HepG2 (cell line): ENCODE measurements around the gene RAPGEF2. TPM values are rescaled to one million over a fixed set of nuclear protein-coding genes. Genes with fewer than 3 reads are reported as not detected.

Source experiments
- ATAC-seq: fragments of 200-7000 bp; cut with Tn5 transposase; 3 replicates; pipeline ENCODE4 v1.9.1; 2020; ENCODE audit warnings: mild to moderate bottlenecking, moderate library complexity
- BruUV-seq: library from RNA; stranded (reverse); fragments of 400-500 nt; replicated peaks from 2 replicates; lab custom pipeline; 2021; lab: Mats Ljungman, UMichigan
- CTCF ChIA-PET: fragments of 300-600 bp; formaldehyde crosslinking; extraction: SDS; loops from one replicate; lab custom pipeline; 2021; ENCODE audit warnings: low total read pairs, inconsistent platforms, low intra/inter-chr PET ratio; lab: Yijun Ruan, JAX
- POLR2A ChIA-PET: fragments of 350-600 bp; sonication (Branson Sonifier 250); formaldehyde crosslinking; loops from one replicate; lab custom pipeline; 2020; ENCODE audit warnings: antibody characterized with exemption, inconsistent platforms; lab: Yijun Ruan, JAX
- DNase-seq: peaks from one replicate; pipeline ENCODE4 v3.0.0-alpha.2; 2015; ENCODE audit warnings: low spot score
- FAIRE-seq: peaks from 3 replicates; lab custom pipeline; 2011; peaks lifted over from hg19 to GRCh38; lab: Jason Lieb, UNC
- H2AFZ ChIP-seq: one replicate; pipeline ENCODE4 v1.6.1; 2011; ENCODE audit warnings: low read length, inconsistent platforms
- H3K27ac ChIP-seq: fragments of 300-600 bp; 3 replicates; pipeline ENCODE4 v1.8.0; 2011; ENCODE audit warnings: mixed run types, mild to moderate bottlenecking, mixed read lengths, low read length, inconsistent platforms; ENCODE audit not compliant: insufficient read depth; ENCODE audit errors: extremely low read length
- H3K27me3 ChIP-seq, 2 experiments: fragments of 200-600 bp in 1 of 2; 2 replicates in 1 of 2; 3 replicates in 1 of 2; pipeline versions ENCODE4 v1.6.0 to v1.8.0; 2011; ENCODE audit warnings: low read length in 2 of 2, mild to moderate bottlenecking in 2 of 2, moderate library complexity in 2 of 2, inconsistent platforms in 1 of 2; ENCODE audit not compliant: insufficient read depth in 2 of 2, control insufficient read depth in 1 of 2
- H3K36me3 ChIP-seq, 2 experiments: fragments of 200-600 bp in 1 of 2; replicated peaks in 1 of 2; 2 replicates in 1 of 2; 3 replicates in 1 of 2; pipeline versions ENCODE4 v1.5.1 to v1.8.0; 2011; ENCODE audit warnings: low read length in 2 of 2, inconsistent platforms in 1 of 2; ENCODE audit not compliant: insufficient read depth in 2 of 2, control insufficient read depth in 1 of 2
- H3K4me1 ChIP-seq: 2 replicates; pipeline ENCODE4 v1.5.1; 2012; ENCODE audit warnings: low read length, inconsistent platforms; ENCODE audit not compliant: insufficient read depth
- H3K4me2 ChIP-seq: 2 replicates; pipeline ENCODE4 v1.6.0; 2011; ENCODE audit warnings: low read depth, low read length, inconsistent platforms
- H3K4me3 ChIP-seq, 3 experiments: fragments of 200-600 bp in 1 of 3; sonication (generic), shearing (Covaris generic) in 1 of 3; replicated peaks in 1 of 3; 2 replicates each; pipeline ENCODE4 v1.5.1; 2011 to 2016; ENCODE audit warnings: low read length in 3 of 3, inconsistent platforms in 2 of 3, low read depth in 2 of 3, mild to moderate bottlenecking in 2 of 3, control low read depth in 1 of 3, mixed read lengths in 1 of 3; ENCODE audit not compliant: insufficient read depth in 1 of 3
- H3K79me2 ChIP-seq: one replicate; pipeline ENCODE4 v1.6.1; 2011; ENCODE audit warnings: low read length, inconsistent platforms; ENCODE audit not compliant: insufficient read depth
- H3K9ac ChIP-seq: 2 replicates; pipeline ENCODE4 v1.6.0; 2011; ENCODE audit warnings: mild to moderate bottlenecking, low read depth, low read length, inconsistent platforms; ENCODE audit not compliant: insufficient read depth
- H3K9me3 ChIP-seq: 2 replicates; pipeline ENCODE4 v1.5.1; 2012; ENCODE audit warnings: mild to moderate bottlenecking, low read length
- H4K20me1 ChIP-seq: 2 replicates; pipeline ENCODE4 v1.6.0; 2011; ENCODE audit warnings: inconsistent platforms, mild to moderate bottlenecking, low read length, moderate library complexity; ENCODE audit not compliant: insufficient read depth
- KDM6A ChIP-seq: IDR thresholded peaks from 2 replicates; pipeline ENCODE4 v1.6.1; 2016; ENCODE audit warnings: low read depth
- NPAS2 ChIP-seq: sonication (generic); formaldehyde crosslinking; IDR thresholded peaks from 2 replicates; pipeline ENCODE4 v1.8.0; 2022; ENCODE audit warnings: mild to moderate bottlenecking, missing genetic modification reagents, borderline replicate concordance
- NR2F6 ChIP-seq, 2 experiments: IDR thresholded peaks; 2 replicates each; pipeline ENCODE4 v1.6.1; 2016; ENCODE audit warnings: antibody characterized with exemption in 1 of 2, mild to moderate bottlenecking in 1 of 2
- SMARCE1 ChIP-seq: fragments of 450-650 bp; IDR thresholded peaks from 2 replicates; pipeline ENCODE4 v1.6.1; 2017; ENCODE audit warnings: borderline replicate concordance
- SPEN ChIP-seq: sonication (generic); formaldehyde crosslinking; IDR thresholded peaks from 2 replicates; pipeline ENCODE4 v1.5.1; 2020; ENCODE audit warnings: low read depth, mild to moderate bottlenecking, missing genetic modification reagents
- SSRP1 ChIP-seq: IDR thresholded peaks from 2 replicates; pipeline ENCODE4 v1.6.1; 2016; ENCODE audit warnings: control low read depth
- TP53 ChIP-seq: sonication (generic); formaldehyde crosslinking; conservative IDR thresholded peaks from 2 replicates; pipeline ENCODE4 v1.4.0; 2020; ENCODE audit warnings: missing genetic modification reagents
- ZMYM3 ChIP-seq: sonication (generic); formaldehyde crosslinking; IDR thresholded peaks from 2 replicates; pipeline ENCODE4 v1.5.1; 2020; ENCODE audit warnings: mild to moderate bottlenecking, missing genetic modification reagents
- ZNF30 ChIP-seq: sonication (generic); formaldehyde crosslinking; IDR thresholded peaks from 2 replicates; pipeline ENCODE4 v1.5.0; 2020; ENCODE audit warnings: mild to moderate bottlenecking, missing genetic modification reagents
- ZNF567 ChIP-seq: sonication (generic); formaldehyde crosslinking; IDR thresholded peaks from 2 replicates; pipeline ENCODE4 v1.8.1; 2023; ENCODE audit warnings: mild to moderate bottlenecking, missing genetic modification reagents, borderline replicate concordance
- ZNF605 ChIP-seq: sonication (generic); formaldehyde crosslinking; IDR thresholded peaks from 2 replicates; pipeline ENCODE4 v1.8.0; 2022; ENCODE audit warnings: mild to moderate bottlenecking, missing genetic modification reagents
- ZNF777 ChIP-seq: sonication (generic); formaldehyde crosslinking; IDR thresholded peaks from 2 replicates; pipeline ENCODE4 v1.4.0; 2020; ENCODE audit warnings: missing genetic modification reagents
- WGBS: methylation state at CpG from one replicate; pipeline ENCODE4 v1.1.6; 2017; ENCODE audit warnings: low lambda C conversion rate; 5-methylcytosine and 5-hydroxymethylcytosine counted together
- in situ Hi-C: cut with HindIII; loops from 2 replicates; pipeline ENCODE4 v1.10.0; 2017; ENCODE audit warnings: low pct_unique_long_range_greater_than_20kb; ENCODE audit not compliant: extremely low pct_ligation_motif_present
- intact Hi-C: fragments of 100-400 bp; cut with micrococcal nuclease; formaldehyde crosslinking; loops from one replicate; pipeline ENCODE4 v1.10.0; 2022; ENCODE audit not compliant: unreplicated experiment
- polyA plus RNA-seq, 8 experiments: library from polyadenylated mRNA; depleted of rRNA in 3 of 8; stranded (reverse) in 7 of 8; unstranded in 1 of 8; fragments of >200 nt; fragmentation: Illumina TruSeq in 4 of 8; extraction: Trizol in 4 of 8; gene quantifications; 2 replicates each; pipeline versions ENCODE4 v1.2.1 to v1.2.3, GENCODE V29; 2011 to 2016; ENCODE audit warnings: low read depth in 4 of 8, missing spikeins in 1 of 8, mixed read lengths in 1 of 8; ENCODE audit not compliant: insufficient read depth in 1 of 8
- total RNA-seq, 5 experiments: library from RNA; depleted of rRNA; stranded (reverse); fragments of >200 nt; fragmentation: Illumina TruSeq; extraction: Trizol; gene quantifications; 2 replicates each; pipeline ENCODE4 v1.2.3, GENCODE V29; 2016; ENCODE audit warnings: low read depth in 1 of 5
- TF ChIP-seq, protein P1 (sequence below): sonication (generic); formaldehyde crosslinking; IDR thresholded peaks from one replicate; pipeline ENCODE4 v1.5.1; 2020; ENCODE audit warnings: mild to moderate bottlenecking, missing genetic modification reagents; ENCODE audit errors: not compliant biosample characterization
- TF ChIP-seq, protein P2 (sequence below): sonication (generic); formaldehyde crosslinking; IDR thresholded peaks from 2 replicates; pipeline ENCODE4 v1.5.1; 2020; ENCODE audit warnings: mild to moderate bottlenecking, missing genetic modification reagents, moderate library complexity
- TF ChIP-seq, protein P3 (sequence below): sonication (generic); formaldehyde crosslinking; IDR thresholded peaks from 2 replicates; pipeline ENCODE4 v1.4.0; 2020; ENCODE audit warnings: low read depth, mild to moderate bottlenecking, missing genetic modification reagents

The RAPGEF2 gene
- total and polyA plus RNA-seq, 2 of the 13 experiments (the other 11 are each of a cell fraction or from before 2014, with no cell fraction given) = 19.2 to 23.0 TPM

GRCh38 chr4:159328766-159329165 lies 225.9 kb downstream of the RAPGEF2 start:
- DNase-seq = no peak
- no peak overlapping the region for H3K4me3 ChIP-seq
- H3K4me1 ChIP-seq = no peaks in the 10 kb centered on the region
- H4K20me1 ChIP-seq = no peaks in the 10 kb centered on the region
- intact Hi-C loops = no loop called here
- H3K79me2 ChIP-seq = no peaks in the 10 kb centered on the region
- H3K27me3 ChIP-seq = no peaks in the 10 kb centered on the region
- BruUV-seq = no TSS peak
- in situ Hi-C loops = no loop called here
- peaks cover 4 to 15% of the 10 kb centered on the region in 2 experiments for H3K36me3 ChIP-seq
- H3K27ac ChIP-seq = no peak overlapping the region
- ChIA-PET CTCF (no interaction called here), POLR2A (no interaction called here)
- H2AFZ ChIP-seq = no peak overlapping the region
- no peak for FAIRE-seq
- H3K9ac ChIP-seq = no peak overlapping the region
- H3K9me3 ChIP-seq = no peaks in the 10 kb centered on the region
- H3K4me2 ChIP-seq = no peak overlapping the region
- WGBS = 94% methylated on average over 2 of the region's 2 CpGs
- no peak for ATAC-seq
- TF ChIP-seq ZNF30 (CRISPR knock-in tag) (no peak), ZMYM3 (CRISPR knock-in tag) (no peak), TP53 (CRISPR knock-in tag) (no peak), ZNF605 (CRISPR knock-in tag) (no peak), KDM6A (CRISPR knock-in tag) (no peak), SMARCE1 (no peak), SSRP1 (no peak), ZNF567 (CRISPR knock-in tag) (no peak), NR2F6 (IDR thresholded peaks at IDR 0.05) (no peak), NR2F6 (CRISPR knock-in tag; IDR thresholded peaks at IDR 0.05) (no peak), ZNF777 (no peak), SPEN (CRISPR knock-in tag) (no peak), NPAS2 (CRISPR knock-in tag) (no peak)
- TF ChIP-seq, protein P1, sequence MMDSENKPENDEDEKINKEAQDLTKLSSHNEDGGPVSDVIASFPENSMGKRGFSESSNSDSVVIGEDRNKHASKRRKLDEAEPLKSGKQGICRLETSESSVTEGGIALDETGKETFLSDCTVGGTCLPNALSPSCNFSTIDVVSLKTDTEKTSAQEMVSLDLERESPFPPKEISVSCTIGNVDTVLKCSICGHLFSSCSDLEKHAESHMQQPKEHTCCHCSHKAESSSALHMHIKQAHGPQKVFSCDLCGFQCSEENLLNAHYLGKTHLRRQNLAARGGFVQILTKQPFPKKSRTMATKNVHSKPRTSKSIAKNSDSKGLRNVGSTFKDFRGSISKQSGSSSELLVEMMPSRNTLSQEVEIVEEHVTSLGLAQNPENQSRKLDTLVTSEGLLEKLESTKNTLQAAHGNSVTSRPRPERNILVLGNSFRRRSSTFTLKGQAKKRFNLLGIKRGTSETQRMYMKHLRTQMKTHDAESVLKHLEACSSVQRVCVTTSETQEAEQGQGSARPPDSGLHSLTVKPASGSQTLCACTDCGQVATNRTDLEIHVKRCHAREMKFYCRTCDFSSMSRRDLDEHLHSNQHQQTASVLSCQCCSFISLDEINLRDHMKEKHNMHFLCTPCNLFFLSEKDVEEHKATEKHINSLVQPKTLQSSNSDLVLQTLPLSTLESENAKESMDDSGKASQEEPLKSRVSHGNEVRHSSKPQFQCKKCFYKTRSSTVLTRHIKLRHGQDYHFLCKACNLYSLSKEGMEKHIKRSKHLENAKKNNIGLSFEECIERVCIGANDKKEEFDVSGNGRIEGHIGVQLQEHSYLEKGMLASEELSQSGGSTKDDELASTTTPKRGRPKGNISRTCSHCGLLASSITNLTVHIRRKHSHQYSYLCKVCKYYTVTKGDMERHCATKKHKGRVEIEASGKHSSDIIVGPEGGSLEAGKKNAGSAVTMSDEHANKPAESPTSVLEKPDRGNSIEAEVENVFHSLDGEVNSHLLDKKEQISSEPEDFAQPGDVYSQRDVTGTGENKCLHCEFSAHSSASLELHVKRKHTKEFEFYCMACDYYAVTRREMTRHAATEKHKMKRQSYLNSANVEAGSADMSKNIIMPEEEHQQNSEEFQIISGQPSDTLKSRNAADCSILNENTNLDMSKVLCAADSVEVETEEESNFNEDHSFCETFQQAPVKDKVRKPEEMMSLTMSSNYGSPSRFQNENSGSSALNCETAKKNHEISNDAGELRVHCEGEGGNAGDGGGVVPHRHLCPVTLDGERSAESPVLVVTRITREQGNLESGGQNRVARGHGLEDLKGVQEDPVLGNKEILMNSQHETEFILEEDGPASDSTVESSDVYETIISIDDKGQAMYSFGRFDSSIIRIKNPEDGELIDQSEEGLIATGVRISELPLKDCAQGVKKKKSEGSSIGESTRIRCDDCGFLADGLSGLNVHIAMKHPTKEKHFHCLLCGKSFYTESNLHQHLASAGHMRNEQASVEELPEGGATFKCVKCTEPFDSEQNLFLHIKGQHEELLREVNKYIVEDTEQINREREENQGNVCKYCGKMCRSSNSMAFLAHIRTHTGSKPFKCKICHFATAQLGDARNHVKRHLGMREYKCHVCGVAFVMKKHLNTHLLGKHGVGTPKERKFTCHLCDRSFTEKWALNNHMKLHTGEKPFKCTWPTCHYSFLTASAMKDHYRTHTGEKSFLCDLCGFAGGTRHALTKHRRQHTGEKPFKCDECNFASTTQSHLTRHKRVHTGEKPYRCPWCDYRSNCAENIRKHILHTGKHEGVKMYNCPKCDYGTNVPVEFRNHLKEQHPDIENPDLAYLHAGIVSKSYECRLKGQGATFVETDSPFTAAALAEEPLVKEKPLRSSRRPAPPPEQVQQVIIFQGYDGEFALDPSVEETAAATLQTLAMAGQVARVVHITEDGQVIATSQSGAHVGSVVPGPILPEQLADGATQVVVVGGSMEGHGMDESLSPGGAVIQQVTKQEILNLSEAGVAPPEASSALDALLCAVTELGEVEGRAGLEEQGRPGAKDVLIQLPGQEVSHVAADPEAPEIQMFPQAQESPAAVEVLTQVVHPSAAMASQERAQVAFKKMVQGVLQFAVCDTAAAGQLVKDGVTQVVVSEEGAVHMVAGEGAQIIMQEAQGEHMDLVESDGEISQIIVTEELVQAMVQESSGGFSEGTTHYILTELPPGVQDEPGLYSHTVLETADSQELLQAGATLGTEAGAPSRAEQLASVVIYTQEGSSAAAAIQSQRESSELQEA (CRISPR knock-in tag) = no peak
- TF ChIP-seq, protein P2, sequence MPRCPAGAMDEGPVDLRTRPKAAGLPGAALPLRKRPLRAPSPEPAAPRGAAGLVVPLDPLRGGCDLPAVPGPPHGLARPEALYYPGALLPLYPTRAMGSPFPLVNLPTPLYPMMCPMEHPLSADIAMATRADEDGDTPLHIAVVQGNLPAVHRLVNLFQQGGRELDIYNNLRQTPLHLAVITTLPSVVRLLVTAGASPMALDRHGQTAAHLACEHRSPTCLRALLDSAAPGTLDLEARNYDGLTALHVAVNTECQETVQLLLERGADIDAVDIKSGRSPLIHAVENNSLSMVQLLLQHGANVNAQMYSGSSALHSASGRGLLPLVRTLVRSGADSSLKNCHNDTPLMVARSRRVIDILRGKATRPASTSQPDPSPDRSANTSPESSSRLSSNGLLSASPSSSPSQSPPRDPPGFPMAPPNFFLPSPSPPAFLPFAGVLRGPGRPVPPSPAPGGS = no peak
- TF ChIP-seq, protein P3, sequence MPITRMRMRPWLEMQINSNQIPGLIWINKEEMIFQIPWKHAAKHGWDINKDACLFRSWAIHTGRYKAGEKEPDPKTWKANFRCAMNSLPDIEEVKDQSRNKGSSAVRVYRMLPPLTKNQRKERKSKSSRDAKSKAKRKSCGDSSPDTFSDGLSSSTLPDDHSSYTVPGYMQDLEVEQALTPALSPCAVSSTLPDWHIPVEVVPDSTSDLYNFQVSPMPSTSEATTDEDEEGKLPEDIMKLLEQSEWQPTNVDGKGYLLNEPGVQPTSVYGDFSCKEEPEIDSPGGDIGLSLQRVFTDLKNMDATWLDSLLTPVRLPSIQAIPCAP (CRISPR knock-in tag) = no peak
